ENCODE data around the gene LIME1.

Gene LIME1

GRCh38 chr20:63734946-63735858 is 1.3 kb upstream of the LIME1 start:
- TF ChIP-seq, protein P1, sequence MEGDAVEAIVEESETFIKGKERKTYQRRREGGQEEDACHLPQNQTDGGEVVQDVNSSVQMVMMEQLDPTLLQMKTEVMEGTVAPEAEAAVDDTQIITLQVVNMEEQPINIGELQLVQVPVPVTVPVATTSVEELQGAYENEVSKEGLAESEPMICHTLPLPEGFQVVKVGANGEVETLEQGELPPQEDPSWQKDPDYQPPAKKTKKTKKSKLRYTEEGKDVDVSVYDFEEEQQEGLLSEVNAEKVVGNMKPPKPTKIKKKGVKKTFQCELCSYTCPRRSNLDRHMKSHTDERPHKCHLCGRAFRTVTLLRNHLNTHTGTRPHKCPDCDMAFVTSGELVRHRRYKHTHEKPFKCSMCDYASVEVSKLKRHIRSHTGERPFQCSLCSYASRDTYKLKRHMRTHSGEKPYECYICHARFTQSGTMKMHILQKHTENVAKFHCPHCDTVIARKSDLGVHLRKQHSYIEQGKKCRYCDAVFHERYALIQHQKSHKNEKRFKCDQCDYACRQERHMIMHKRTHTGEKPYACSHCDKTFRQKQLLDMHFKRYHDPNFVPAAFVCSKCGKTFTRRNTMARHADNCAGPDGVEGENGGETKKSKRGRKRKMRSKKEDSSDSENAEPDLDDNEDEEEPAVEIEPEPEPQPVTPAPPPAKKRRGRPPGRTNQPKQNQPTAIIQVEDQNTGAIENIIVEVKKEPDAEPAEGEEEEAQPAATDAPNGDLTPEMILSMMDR (IDR thresholded peaks at IDR 0.05; ENCODE audit: borderline replicate concordance, control extremely low read depth, extremely low read depth, insufficient read depth, missing control alignments), result no peak
- DNase-seq (ENCODE audit: low spot score), result no peak

GRCh38 chr20:63736893-63737694 is 630 bp downstream of the LIME1 start:
- DNase-seq (ENCODE audit: low spot score), result peak; percentile 58
- TF ChIP-seq, protein P1 (IDR thresholded peaks at IDR 0.05; ENCODE audit: borderline replicate concordance, control extremely low read depth, extremely low read depth, insufficient read depth, missing control alignments), result no peak
- in situ Hi-C loops (cut with MboI; ENCODE audit: low sequenced_read_pairs, unreplicated experiment), result no loop called here

More at GRCh38 chr20:63734946-63735858, 1.3 kb upstream of the LIME1 start:
- in situ Hi-C loops (cut with MboI; ENCODE audit: low sequenced_read_pairs, unreplicated experiment), result no loop called here

GRCh38 chr20:63737695-63737944 is 1.2 kb downstream of the LIME1 start:
- no peak for DNase-seq (ENCODE audit: low spot score)
- in situ Hi-C loops (cut with MboI; ENCODE audit: low sequenced_read_pairs, unreplicated experiment), result no loop called here
- TF ChIP-seq, protein P1 (IDR thresholded peaks at IDR 0.05; ENCODE audit: borderline replicate concordance, control extremely low read depth, extremely low read depth, insufficient read depth, missing control alignments), result no peak

DNA sequence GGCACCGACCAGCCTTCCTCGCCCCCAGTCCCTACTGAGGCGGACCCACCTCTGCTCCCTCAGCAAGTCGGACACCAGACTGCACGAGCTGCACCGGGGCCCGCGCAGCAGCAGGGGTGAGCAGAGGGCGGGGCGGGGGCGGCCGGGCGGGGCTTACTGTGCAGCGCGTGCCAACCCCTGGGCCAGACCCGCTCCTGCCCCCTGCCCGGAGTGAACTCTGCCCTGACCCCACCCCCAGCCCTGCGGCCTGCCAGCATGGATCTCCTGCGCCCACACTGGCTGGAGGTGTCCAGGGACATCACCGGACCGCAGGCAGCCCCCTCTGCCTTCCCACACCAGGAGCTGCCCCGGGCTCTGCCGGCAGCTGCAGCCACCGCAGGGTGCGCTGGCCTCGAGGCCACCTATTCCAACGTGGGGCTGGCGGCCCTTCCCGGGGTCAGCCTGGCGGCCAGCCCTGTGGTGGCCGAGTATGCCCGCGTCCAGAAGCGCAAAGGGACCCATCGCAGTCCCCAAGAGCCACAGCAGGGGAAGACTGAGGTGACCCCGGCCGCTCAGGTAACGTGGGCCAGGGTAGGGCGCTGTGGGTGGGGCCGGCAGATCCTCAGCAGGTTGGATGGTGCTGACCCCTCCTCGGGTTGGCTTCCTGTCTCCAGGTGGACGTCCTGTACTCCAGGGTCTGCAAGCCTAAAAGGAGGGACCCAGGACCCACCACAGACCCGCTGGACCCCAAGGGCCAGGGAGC is 1.7 kb downstream of the LIME1 start:
- TF ChIP-seq, protein P1 (IDR thresholded peaks at IDR 0.05; ENCODE audit: borderline replicate concordance, control extremely low read depth, extremely low read depth, insufficient read depth, missing control alignments), result no peak
- peak; percentile 63 for DNase-seq (ENCODE audit: low spot score)
- in situ Hi-C loops (cut with MboI; ENCODE audit: low sequenced_read_pairs, unreplicated experiment), result no loop called here

DNA sequence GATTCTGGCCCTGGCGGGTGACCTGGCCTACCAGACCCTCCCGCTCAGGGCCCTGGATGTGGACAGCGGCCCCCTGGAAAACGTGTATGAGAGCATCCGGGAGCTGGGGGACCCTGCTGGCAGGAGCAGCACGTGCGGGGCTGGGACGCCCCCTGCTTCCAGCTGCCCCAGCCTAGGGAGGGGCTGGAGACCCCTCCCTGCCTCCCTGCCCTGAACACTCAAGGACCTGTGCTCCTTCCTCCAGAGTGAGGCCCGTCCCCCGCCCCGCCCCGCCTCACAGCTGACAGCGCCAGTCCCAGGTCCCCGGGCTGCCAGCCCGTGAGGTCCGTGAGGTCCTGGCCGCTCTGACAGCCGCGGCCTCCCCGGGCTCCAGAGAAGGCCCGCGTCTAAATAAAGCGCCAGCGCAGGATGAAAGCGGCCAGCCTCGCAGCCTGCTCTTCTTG is 2.2 kb downstream of the LIME1 start:
- in situ Hi-C loops (cut with MboI; ENCODE audit: low sequenced_read_pairs, unreplicated experiment), result no loop called here
- DNase-seq (ENCODE audit: low spot score), result peak; percentile 33
- TF ChIP-seq, protein P1 (IDR thresholded peaks at IDR 0.05; ENCODE audit: borderline replicate concordance, control extremely low read depth, extremely low read depth, insufficient read depth, missing control alignments), result no peak

All from GM13976 (cell line).